Subcutaneous adipose tissue (tissue), 4 donors: ENCODE measurements around the gene CPA5. TPM values are rescaled to one million over a fixed set of nuclear protein-coding genes. Genes with fewer than 3 reads are reported as not detected.

Experiments used
- CTCF ChIP-seq: fragments of 450-650 bp; IDR thresholded peaks from one replicate; pipeline ENCODE4 v1.5.1; 2016; ENCODE audit warnings: low read depth, mild to moderate bottlenecking, control low read depth, antibody characterized with exemption, moderate library complexity
- total RNA-seq, 4 donors: library from RNA; depleted of rRNA; stranded (reverse); fragments of >200 nt; gene quantifications; one replicate each; pipeline ENCODE4 v1.1.0, GENCODE V29; 2016

The CPA5 gene
- total RNA-seq, 4 donors from 2014 or later: not detected

- TF ChIP-seq CTCF: no peak
Measured at GRCh38 chr7:130334274-130334673, 10.3 kb upstream of the CPA5 start.

GRCh38 chr7:130337410-130337971, 7.1 kb upstream of the CPA5 start:
- TF ChIP-seq CTCF: no peak

GRCh38 chr7:130338233-130338632, 6.4 kb upstream of the CPA5 start:
- TF ChIP-seq CTCF: no peak

GRCh38 chr7:130341882-130342281, 2.7 kb upstream of the CPA5 start:
- no peak for TF ChIP-seq CTCF

- TF ChIP-seq CTCF: no peak
Measured at GRCh38 chr7:130342701-130343380, 1.8 kb upstream of the CPA5 start.

- TF ChIP-seq CTCF: no peak
Measured at GRCh38 chr7:130345136-130345535, 520 bp downstream of the CPA5 start.

- no peak for TF ChIP-seq CTCF
Measured at GRCh38 chr7:130345725-130346124, 1.1 kb downstream of the CPA5 start.
